Activated CD4-positive, alpha-beta T cell treated with anti-CD3 and anti-CD28 coated beads, Interleukin-2, amount 50 U/mL, for 24 hours (primary cell): Measurements from ENCODE around the gene ALX4.

Experiments used
- DNase-seq, 2 donors: peaks; one replicate each; pipeline ENCODE4 v3.0.0-alpha.2; 2020; ENCODE audit warnings: low read depth in 1 of 2, low spot score in 1 of 2

Gene ALX4

GRCh38 chr11:44301564-44302271 is 8.2 kb downstream of the ALX4 start:
- DNase-seq: no peak

DNA sequence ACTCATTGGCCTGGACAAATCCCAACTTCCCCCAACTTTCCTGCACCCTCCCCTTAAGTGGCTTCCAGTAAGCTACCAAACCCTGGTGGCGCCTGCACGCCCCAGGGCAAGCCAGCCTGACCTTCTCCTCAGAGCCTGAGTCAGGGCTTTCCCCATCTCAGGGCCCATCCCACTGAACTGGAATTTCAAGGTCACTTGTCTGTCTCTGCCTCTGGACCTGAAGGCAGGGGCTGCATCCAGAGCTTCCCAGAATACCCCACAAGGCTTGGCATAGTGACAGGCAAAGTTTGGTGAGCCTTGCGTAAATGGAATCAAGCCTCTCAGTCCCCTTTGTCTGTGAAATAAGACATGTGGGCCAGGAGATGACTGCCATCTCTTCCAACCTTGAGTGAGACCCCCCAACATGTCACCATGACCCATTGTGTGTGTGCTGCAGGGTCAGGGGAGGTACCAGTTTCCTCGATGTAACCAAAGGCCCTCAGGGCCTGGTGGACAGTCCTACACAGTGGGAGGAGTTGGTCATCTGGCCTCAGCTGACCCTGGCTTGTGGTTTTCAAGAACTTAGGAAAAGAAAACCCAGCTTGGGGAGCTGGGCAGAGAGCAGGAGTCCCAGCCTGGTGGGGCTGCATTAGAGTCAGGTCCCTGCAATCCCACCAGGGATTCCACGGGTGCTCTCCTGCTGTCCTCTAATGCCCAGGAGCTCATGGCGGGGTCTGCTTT is 8.9 kb downstream of the ALX4 start:
- DNase-seq: no peak

- DNase-seq: no peak
Measured at GRCh38 chr11:44298862-44299261, 11.1 kb downstream of the ALX4 start.

DNA sequence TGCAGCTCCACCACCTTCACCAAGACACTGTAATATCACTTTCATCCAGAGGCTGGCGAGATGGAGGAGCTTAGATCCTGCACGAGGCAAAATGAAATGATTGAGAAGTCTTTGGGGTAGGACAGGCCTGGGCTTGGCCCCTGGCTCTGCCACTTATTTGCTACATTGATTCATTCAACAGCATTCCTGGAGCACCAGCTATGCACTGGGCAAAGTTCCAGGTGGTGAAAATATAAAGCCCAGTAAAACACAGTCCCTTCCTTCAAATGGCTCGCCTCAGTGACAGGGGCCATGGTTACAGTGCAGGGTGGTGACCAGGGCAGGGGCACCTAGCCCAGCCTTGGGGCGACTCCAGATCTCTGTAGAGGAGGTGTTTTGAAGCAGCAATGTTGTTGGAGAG is 19.7 kb downstream of the ALX4 start:
- no peak for DNase-seq

- DNase-seq: no peak
Measured at GRCh38 chr11:44288133-44288526, 21.8 kb downstream of the ALX4 start.

GRCh38 chr11:44286911-44287310 is 23.0 kb downstream of the ALX4 start:
- no peak for DNase-seq

DNA sequence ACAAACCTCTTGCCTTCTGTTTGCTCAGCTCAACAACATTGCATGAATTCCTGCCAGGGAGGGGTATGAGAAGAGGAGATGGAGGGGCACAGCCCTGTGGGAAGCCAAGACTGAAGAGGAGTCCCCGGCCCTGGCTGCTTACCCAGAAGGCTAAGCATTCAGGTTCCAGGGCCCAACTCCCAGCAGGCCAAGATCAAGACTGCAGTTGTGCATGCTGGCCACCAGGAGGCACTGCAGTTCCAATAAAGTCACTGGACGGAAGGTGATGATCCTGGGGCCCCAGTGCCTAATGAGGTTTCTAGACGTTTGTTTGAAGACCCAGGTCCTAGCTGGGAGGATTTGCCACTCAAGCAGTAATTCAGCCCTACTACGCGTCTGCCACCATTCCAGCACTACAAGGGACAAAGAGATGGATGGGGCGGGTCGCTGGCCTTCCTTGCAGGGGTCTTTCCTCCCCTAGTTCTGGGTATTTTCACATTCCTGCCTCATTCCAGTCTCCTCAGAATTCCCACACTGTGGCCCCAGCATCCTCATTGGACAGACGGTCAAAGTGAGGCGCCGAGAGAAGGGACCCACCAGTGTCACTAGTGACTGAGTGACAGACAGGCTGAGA is 23.6 kb downstream of the ALX4 start:
- peak; percentile 30 to 53 for DNase-seq

GRCh38 chr11:44285756-44286155 is 24.2 kb downstream of the ALX4 start:
- no peak for DNase-seq

DNA sequence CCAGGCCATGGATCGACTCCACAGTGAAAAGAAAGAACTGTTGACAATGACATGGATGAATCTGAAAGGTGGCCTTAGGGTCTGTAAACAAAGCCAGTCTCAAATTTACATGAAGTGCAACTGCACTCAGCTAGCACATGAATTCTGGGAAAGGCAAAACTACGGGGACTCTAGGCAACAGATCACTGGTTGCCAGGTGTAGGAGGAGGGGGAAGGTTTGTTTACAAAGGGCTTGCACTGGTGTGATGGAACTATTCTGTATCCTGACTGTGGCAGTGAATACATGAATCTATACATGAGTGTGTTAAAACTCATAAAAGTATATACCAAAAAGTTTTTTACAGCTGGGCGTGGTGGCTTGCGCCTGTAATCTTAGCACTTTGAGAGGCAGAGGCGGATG is 27.3 kb downstream of the ALX4 start:
- no peak for DNase-seq

DNA sequence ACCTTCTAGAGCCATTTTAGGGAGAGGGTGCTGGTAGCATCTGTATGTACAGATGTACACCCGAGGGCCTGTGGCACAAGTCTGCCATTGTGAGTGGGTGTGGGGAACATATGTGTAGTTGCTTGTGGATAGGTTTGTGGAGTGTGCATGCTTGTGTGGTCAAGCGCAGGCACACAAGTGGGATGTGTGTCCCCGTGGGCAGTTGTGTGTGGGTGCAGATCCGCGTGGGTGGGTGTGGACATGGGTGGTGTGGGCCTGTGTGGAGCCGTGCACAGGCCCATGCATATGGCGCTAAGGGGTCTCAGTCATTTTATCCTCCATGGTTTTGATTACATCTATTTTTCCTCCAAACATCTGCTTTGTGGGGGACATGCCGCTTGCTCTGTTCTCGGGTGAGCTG is 28.8 kb downstream of the ALX4 start:
- no peak for DNase-seq

DNA sequence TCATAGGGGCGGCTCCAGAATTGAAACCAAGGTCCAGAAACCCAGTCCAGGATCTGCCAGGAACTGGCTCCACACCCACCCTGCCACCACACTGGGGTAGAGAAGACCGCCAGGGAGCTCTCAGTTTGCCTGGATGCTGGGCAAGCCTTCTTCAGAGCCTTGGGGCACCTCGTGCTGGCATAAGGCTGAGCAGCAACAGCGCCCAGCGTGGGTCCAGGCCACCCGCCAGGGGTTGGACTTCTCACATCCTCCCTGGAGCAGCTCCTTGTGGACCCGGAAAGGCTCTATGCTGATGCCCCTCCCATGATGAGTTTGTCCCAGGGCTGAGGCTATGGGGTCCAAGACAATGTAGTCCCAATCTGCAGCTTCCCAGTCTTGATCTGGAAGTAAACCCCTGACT is 29.7 kb downstream of the ALX4 start:
- no peak for DNase-seq

DNA sequence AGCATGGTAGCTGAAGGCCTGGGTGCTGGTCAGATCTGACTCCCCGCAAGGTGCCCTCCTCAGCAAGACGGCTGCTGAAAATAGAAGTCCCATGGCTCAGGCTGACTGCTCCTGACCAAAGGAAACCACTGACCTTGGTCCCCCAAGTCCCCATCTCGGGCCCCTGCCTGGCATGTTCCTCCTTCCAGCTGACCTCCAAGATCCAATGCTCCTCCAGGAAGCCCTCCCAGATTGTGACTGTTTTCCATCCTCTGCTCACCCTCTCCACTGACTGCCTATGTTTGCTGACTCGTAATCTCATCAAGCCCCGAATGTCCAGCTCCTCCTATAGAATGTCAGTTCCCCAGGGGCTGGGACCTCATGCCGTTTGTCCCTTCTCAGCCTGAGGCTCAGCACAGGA is 30.5 kb downstream of the ALX4 start:
- DNase-seq: no peak

- no peak for DNase-seq
Measured at GRCh38 chr11:44277196-44278090, 32.5 kb downstream of the ALX4 start.

DNA sequence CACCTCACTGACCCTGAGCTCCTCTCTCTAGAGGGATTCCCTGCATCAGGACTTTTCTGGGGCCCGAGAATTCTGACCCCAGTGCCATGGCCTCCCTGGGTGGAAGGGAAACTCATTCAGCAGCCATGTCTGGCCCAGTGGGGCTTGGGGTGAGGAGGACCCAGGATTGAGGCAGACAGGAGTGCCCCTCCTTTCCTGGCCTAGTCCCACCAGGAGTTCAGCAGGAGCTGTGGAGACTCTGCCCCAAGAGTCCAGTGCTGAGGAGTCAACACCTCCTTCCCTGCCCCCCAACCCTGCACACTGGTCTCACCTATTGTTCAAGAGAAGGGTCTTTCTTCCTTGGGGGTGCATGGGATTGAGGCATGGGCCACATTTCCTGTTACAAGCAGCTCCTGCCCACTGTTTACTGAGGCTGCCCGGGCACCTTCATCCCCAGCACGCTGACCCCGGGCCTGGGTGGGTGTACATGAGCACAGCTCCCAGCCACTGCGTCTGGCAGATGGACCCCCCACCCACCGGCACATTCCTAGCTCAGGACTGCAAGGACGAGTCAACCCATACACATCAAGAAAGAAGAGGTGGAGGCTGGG is 33.9 kb downstream of the ALX4 start:
- no peak for DNase-seq

DNA sequence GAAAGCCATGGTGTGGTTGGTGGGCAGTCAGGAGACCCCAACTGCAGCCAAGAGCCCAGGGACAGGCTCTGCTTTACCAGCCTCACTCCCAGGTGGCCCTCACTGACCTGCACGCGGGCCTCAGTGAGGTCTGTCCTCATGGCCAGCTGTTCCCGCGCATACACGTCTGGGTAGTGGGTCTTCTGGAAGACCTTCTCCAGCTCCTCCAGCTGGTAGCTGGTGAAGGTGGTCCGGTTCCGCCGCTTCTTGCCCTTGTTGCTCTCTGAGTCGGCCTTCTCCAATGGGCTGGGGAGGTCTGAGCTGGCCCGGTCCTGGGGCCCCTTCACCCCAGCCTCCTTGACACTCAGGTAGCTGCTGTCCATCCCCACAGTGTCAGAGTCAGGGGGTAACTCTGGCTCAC is 34.7 kb downstream of the ALX4 start:
- DNase-seq: no peak

GRCh38 chr11:44274404-44274803 is 35.5 kb downstream of the ALX4 start:
- DNase-seq: no peak

DNA sequence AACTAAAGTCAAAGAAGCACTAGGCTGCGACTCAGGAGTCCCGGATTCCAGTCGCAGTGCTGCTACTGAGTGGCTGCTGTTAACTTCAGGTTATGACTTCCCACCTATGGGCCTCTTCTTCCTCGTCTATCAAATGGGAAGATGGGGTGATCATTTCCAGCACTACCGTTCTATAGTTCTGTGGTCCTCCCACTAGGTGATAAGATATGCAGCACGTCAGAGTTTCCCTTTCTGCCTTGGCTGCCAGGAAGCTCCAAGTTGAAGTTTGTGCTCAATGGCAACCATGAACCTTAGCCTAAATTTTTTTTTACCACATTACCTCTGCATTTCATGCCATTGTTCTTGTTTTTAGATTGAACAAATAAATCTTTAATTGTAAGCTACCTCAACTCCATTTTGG is 38.7 kb downstream of the ALX4 start:
- no peak for DNase-seq

DNA sequence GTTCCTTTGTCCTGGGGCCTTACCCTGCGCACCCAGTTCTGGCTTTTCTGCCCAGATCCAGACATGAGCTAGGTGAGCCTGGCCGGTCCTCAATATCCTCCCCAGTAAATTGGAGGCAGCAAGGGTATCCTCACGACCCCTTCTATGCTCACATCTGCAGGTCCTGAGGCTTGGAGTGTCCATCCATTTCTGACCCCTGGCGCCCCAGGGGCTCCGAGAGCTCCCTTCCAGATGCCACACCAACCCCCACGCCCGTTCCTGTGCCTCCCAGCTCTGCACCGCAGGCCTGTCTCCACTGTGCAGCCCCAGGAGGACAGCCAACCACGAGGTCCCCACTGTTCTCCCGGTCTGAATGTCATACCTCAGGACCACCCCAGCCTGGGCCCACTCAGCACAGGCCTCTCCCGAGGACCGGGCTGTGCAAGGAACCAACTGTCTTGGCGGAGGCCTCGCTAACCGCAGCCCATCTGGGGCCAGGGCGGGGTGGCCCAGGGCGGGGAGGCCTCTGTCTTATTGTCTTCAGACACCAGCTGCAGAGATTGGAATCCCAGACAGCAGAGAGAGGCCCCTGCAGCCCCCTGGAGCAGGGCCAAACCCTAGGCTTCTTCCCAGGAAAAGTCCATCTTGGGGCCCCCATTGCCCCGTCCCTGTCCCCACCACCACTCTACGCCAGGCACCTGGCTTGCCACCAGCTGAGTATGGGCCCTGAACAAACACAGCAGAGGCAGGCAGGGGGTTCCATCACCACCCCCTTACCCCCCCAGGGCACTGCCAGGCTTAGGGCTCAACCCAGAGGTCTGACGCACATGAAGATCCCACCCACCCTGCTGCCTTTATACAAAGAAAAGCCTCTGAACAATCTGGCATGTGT is 39.3 kb downstream of the ALX4 start:
- no peak for DNase-seq

DNA sequence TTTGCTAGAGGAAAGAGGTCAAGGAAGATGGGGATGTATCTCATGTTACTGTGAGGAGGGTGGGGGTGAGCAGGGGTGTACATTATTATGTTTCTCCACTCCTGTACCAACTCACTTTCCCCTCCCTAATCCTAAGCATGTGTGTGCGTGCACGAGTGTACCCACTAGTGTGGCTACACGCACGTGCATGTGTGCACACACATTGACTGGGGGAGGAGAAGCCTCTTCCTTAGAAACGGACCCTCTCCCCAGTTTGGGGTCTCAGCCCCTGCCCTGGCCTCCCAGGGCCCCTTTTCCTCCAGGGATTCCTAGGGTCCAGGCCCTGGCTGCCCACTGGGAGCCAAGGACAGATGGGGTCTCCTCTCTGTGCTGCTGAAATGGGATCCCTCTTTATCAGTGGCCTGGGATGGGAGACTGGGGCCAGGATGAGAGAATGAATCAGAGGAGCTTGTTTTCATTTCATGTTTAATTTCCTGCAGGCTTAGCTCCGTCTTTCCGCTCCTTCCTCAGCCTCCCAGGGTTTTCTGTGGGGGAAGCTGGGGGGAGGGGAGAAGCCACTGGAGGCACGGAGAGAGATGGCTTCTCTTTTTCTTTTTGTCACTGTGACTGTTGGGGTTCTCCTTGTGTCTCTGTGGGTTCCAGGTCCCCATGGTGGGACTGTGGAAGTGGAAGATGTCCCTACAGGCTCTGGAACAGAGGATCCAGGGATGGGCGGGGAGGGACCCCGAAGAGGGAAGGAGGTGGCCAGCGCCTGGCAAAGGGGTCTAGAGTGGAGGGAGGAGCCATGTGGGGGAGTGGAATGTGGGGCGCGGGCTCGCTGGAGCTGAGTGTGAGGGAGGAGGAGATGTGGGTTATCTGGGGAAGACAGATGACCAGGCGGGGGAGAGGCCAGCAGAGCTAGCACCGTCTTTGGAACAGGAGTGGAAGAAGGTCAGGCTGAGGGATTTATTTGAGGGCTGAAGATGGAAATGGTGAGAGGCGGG is 40.3 kb downstream of the ALX4 start:
- DNase-seq: no peak
